Psoas muscle (tissue), 8 donors: ENCODE measurements around the gene KCNB1. TPM values are rescaled to one million over a fixed set of nuclear protein-coding genes. Genes with fewer than 3 reads are reported as not detected.

Experiments
- ATAC-seq, 4 donors: fragments of 200-7000 bp; cut with Tn5 transposase; one replicate each; pipeline ENCODE4 v1.9.1; 2020; ENCODE audit warnings: moderate library complexity in 3 of 4, mild to moderate bottlenecking in 2 of 4
- DNase-seq, 2 donors: peaks; one replicate each; pipeline ENCODE4 v3.0.0-alpha.2; 2020
- H3K27ac ChIP-seq: fragments of 200-600 bp; one replicate; pipeline ENCODE4 v1.8.0; 2022
- H3K27me3 ChIP-seq, 3 donors: fragments of 200-600 bp in 1 of 3; one replicate each; pipeline versions ENCODE4 v1.6.1 to v1.8.0; 2013 to 2022; ENCODE audit warnings: low read length in 2 of 3, mild to moderate bottlenecking in 2 of 3, moderate library complexity in 1 of 3; ENCODE audit not compliant: insufficient read depth in 3 of 3
- H3K36me3 ChIP-seq, 2 donors: fragments of 200-600 bp in 1 of 2; one replicate each; pipeline versions ENCODE4 v1.6.1 to v1.8.0; 2013 to 2022; ENCODE audit warnings: low read depth in 1 of 2, mild to moderate bottlenecking in 1 of 2, moderate library complexity in 1 of 2; ENCODE audit not compliant: insufficient read depth in 1 of 2
- H3K4me1 ChIP-seq: fragments of 200-600 bp; one replicate; pipeline ENCODE4 v1.8.0; 2022
- H3K4me3 ChIP-seq: fragments of 200-600 bp; one replicate; pipeline ENCODE4 v1.8.0; 2022; ENCODE audit warnings: mild to moderate bottlenecking
- H3K9me3 ChIP-seq: fragments of 200-600 bp; one replicate; pipeline ENCODE4 v1.8.0; 2022
- CTCF ChIP-seq: fragments of 200-600 bp; IDR thresholded peaks from one replicate; pipeline ENCODE4 v1.8.0; 2022; ENCODE audit warnings: antibody characterized with exemption
- WGBS, 3 donors: extraction: QIAGEN DNeasy Blood & Tissue Kit; methylation state at CpG; one replicate each; pipeline versions ENCODE4 v1.1.6 to v1.1.7; 2013; 5-methylcytosine and 5-hydroxymethylcytosine counted together
- intact Hi-C, 2 donors: fragments of 100-400 bp; cut with DNase I; formaldehyde crosslinking; loops; one replicate each; pipeline versions ENCODE4 v1.11.0 to v1.14.2; 2022
- polyA plus RNA-seq, 3 donors: library from polyadenylated mRNA; stranded (reverse); fragments of 200-250 nt; gene quantifications; one replicate each; pipeline ENCODE4 v1.2.3, GENCODE V29; 2013
- total RNA-seq, 4 donors: library from RNA; stranded (reverse); fragmentation: NEBNext Ultra II Directional in 2 of 4; extraction: Animal tissue kit (Norgen Biotek cat#: 25700) in 2 of 4; gene quantifications; one replicate each; pipeline versions ENCODE4 v1.2.1 to v1.2.4, GENCODE V29; 2021 to 2023
- donor health status: healthy with polysubstance abuse.
- donor health status: DM: no; HTN: no; CAD: no; lungs with moderate emphysema.
- donor health status: Bipolar disorder and iron deficiency.
- donor health status: healthy.
- donor health status: DM: yes; HTN: yes; CAD: no.
- donor health status: DM: no; HTN: no; CAD: no.
- donor health status: DM: no; HTN: no; CAD: no.
- donor health status: DM: yes; HTN: yes; CAD: no.

Gene KCNB1
- total and polyA plus RNA-seq, 7 donors = 1.8 to 44.0 (median 5.3) TPM

- Histone ChIP-seq H3K27ac (no peak overlapping the region), H3K9me3 (no peaks in the 10 kb centered on the region), H3K27me3 (no peaks in the 10 kb centered on the region), H3K4me1 (peaks cover 18% of the 10 kb centered on the region), H3K36me3 (no peaks in the 10 kb centered on the region), H3K4me3 (no peak overlapping the region)
- DNase-seq = no peak
- intact Hi-C loops = loop anchor here (5.0 to 10.0 kb wide), 2 partner anchors 102 to 104 kb away; partner anchors contain the start of gene KCNB1 (in 2 of the 2)
- no peak for ATAC-seq
- 59 to 68% (median 60%) methylated on average over 6 of the region's 6 CpGs for WGBS, 3 donors
- no peak for TF ChIP-seq CTCF
Measured at GRCh38 chr20:49380337-49380780, 102.1 kb downstream of the KCNB1 start.

GRCh38 chr20:49379338-49379737, 103.1 kb downstream of the KCNB1 start:
- no peak for TF ChIP-seq CTCF
- H3K9me3 ChIP-seq = no peaks in the 10 kb centered on the region
- peaks cover under 1 to 4% of the 10 kb centered on the region in 2 donors for H3K36me3 ChIP-seq
- no peak overlapping the region for H3K27ac ChIP-seq
- intact Hi-C loops = no loop called here
- DNase-seq = no peak
- peaks cover 18% of the 10 kb centered on the region for H3K4me1 ChIP-seq
- H3K27me3 ChIP-seq = no peaks in the 10 kb centered on the region
- 89 to 94% (median 89%) methylated on average over 7 of the region's 7 CpGs for WGBS, 3 donors
- H3K4me3 ChIP-seq = no peak overlapping the region
- no peak for ATAC-seq

- H3K36me3 ChIP-seq = peaks cover 3 to 8% of the 10 kb centered on the region in 2 donors
- DNase-seq = no peak
- no peak overlapping the region for H3K4me3 ChIP-seq
- no peak for ATAC-seq
- no peak overlapping the region for H3K27ac ChIP-seq
- H3K9me3 ChIP-seq = no peaks in the 10 kb centered on the region
- no peaks in the 10 kb centered on the region for H3K27me3 ChIP-seq
- intact Hi-C loops = no loop called here
- H3K4me1 ChIP-seq = peaks cover 18% of the 10 kb centered on the region
- 62 to 71% (median 69%) methylated on average over 4 of the region's 4 CpGs for WGBS, 3 donors
- TF ChIP-seq CTCF = no peak
Measured at GRCh38 chr20:49377326-49377725, 105.1 kb downstream of the KCNB1 start.

- no peaks in the 10 kb centered on the region for H3K27me3 ChIP-seq
- intact Hi-C loops = no loop called here
- no peak for TF ChIP-seq CTCF
Measured at GRCh38 chr20:49375170-49375569, 107.3 kb downstream of the KCNB1 start.

More at GRCh38 chr20:49375170-49375569, 107.3 kb downstream of the KCNB1 start:
- no peak overlapping the region for H3K4me3 ChIP-seq
- 92 to 97% (median 92%) methylated on average over 3 of the region's 3 CpGs for WGBS, 3 donors
- H3K27ac ChIP-seq = no peak overlapping the region
- DNase-seq (no peak), ATAC-seq (no peak)
- no peaks in the 10 kb centered on the region for H3K4me1 ChIP-seq
- no peaks in the 10 kb centered on the region for H3K9me3 ChIP-seq
- peaks cover 3 to 8% of the 10 kb centered on the region in 2 donors for H3K36me3 ChIP-seq
